Fibroblast of villous mesenchyme (primary cell): ENCODE measurements around the gene NR6A1. TPM values are rescaled to one million over a fixed set of nuclear protein-coding genes. Genes with fewer than 3 reads are reported as not detected.

Experiments
- DNase-seq: peaks from one replicate; pipeline ENCODE4 v3.0.0-alpha.2; 2010; ENCODE audit warnings: low read depth
- H3K4me3 ChIP-seq: 2 replicates; pipeline ENCODE4 v1.5.1; 2011; ENCODE audit warnings: low read depth, mild to moderate bottlenecking, low read length
- total RNA-seq: library from RNA; depleted of rRNA; stranded (reverse); fragments of >200 nt; gene quantifications from 2 replicates; pipeline ENCODE4 v1.2.3, GENCODE V29; 2012
- TF ChIP-seq, protein P1 (sequence below): IDR thresholded peaks from 2 replicates; pipeline ENCODE4 v1.5.1; 2012; ENCODE audit warnings: low read depth, mild to moderate bottlenecking, low read length; ENCODE audit not compliant: insufficient read depth

NR6A1 gene
- total RNA-seq, 1 donor: under 0.01 TPM

DNA sequence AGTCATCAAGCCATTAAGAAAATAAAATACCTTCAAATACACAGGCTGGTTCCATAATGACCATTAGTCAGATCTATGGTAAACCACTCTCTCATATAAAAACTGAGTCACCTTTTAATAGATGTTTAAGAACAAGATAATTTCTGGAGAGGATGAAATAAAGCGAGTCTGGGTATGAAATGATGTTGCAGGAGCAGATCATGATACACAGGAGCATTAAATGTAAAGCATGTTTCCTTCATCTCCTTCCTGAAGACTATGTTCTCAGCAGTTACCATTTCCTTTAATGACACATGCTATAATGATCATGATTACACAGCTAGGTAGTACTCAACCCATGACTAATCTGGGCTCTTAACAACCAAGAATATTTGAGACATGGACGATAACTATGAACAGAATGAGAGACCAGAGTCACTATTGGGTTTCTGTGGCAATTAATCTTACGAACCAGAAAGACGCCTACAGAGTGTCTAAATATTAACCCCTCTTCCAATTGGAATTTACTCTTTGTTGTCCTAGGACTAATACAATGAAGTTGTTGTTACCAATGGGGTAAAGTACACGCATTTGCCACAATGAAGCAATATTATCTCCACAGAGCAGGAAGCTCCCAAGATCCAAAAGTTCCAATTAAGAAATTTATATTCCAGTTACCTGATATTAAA lies 105.6 kb downstream of the NR6A1 start:
- peak; percentile 12 for DNase-seq
- H3K4me3 ChIP-seq: no peak overlapping the region
- TF ChIP-seq, protein P1, sequence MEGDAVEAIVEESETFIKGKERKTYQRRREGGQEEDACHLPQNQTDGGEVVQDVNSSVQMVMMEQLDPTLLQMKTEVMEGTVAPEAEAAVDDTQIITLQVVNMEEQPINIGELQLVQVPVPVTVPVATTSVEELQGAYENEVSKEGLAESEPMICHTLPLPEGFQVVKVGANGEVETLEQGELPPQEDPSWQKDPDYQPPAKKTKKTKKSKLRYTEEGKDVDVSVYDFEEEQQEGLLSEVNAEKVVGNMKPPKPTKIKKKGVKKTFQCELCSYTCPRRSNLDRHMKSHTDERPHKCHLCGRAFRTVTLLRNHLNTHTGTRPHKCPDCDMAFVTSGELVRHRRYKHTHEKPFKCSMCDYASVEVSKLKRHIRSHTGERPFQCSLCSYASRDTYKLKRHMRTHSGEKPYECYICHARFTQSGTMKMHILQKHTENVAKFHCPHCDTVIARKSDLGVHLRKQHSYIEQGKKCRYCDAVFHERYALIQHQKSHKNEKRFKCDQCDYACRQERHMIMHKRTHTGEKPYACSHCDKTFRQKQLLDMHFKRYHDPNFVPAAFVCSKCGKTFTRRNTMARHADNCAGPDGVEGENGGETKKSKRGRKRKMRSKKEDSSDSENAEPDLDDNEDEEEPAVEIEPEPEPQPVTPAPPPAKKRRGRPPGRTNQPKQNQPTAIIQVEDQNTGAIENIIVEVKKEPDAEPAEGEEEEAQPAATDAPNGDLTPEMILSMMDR: no peak

DNA sequence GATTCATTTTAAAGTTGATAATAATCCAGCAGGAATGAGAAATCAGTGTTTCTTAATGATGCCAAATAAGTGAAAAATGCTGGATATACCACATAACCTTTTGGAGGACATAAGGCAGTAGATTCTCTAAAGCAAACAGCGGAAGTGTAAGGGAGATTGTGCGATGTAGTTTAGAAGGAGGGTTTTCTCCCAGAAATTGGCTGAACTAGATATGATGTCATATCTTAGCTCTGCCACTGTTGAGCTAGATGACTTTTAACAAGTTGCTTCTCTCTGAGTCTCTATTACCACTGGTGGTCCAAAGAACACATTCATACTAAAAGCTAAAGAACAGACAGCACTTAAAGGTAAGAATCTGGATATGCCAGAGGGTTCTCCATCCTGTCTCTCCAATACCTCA lies 107.0 kb downstream of the NR6A1 start:
- no peak for DNase-seq
- no peak overlapping the region for H3K4me3 ChIP-seq
- TF ChIP-seq, protein P1: no peak

DNA sequence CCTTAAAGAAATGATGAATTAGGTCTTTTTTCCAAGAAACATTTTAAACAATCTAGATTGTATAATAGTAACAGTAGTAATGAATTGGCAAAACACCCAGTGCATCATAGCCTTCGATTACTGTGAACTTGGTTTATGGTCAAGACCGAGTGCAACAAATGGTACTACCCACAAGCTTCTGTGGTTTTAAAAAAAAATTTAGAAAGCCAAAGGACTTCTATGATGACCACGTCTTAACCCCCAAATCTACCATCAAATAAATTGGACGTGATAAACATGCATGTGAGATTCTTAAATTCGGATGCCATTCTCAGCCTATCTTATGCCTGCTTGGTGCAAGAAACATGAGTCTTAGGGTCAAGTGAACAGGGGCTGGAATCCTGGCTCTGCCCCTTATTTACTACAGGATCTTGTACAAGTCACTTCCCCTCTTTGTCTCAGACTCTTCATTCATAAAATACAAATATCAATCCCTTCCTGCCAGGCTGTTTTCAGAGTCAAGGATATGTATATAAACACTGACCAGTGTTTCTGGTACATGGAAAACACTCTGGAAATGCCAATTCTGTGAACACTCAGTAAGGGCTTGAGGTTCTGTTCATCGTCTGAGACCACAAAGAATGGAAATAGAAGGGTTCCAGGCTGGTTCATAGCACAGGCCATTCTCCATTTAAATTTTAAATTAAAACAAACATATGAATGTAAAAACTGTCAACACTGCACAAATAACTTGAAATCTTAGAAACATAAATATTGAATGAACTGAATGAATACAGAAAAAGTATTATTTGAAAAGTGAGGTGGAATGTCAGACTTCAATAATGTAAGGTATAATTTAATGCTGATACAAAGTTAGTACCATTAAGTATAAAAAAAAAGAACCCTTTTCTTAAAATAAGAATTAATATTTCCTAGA lies 107.8 kb downstream of the NR6A1 start:
- TF ChIP-seq, protein P1: no peak
- DNase-seq: no peak
- H3K4me3 ChIP-seq: no peak overlapping the region

DNA sequence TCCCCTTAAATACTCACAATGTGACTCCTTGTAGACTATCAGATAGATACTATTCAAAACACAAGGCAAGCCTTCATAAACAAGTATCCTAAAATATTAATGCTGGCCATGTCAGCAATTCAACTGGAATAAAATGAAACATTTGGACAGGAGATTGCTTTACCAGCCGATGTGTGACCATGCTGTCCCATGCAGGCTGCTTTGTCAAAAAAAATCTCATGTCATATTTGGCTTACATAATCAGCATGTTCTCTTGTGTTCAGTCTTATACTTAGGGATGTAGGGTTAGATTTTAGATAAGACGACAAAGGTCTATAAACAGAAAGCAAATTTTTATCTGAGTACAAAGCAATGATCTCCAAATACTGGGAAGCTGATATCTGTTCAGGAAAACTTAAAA lies 108.5 kb downstream of the NR6A1 start:
- DNase-seq: no peak
- TF ChIP-seq, protein P1: no peak
- H3K4me3 ChIP-seq: no peak overlapping the region

DNA sequence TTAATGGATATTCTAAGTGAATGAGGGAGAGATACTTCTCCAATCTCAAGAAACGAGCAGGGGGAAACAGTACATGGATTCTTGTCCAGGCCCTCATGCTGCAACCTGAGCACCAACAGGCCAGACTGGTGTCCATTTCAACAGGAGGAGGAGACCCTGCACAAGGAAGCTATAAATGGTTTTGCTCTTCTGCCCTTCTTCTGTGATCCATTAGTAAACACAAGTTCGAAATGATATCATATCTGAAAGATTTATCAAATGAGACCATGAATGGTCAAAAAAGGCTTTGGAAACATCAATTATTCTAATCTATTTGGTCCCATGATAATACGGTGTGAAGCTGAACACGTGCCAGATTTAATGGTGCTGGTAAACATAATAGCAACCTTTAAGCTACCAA lies 109.8 kb downstream of the NR6A1 start:
- DNase-seq: no peak
- no peak overlapping the region for H3K4me3 ChIP-seq
- TF ChIP-seq, protein P1: no peak

DNA sequence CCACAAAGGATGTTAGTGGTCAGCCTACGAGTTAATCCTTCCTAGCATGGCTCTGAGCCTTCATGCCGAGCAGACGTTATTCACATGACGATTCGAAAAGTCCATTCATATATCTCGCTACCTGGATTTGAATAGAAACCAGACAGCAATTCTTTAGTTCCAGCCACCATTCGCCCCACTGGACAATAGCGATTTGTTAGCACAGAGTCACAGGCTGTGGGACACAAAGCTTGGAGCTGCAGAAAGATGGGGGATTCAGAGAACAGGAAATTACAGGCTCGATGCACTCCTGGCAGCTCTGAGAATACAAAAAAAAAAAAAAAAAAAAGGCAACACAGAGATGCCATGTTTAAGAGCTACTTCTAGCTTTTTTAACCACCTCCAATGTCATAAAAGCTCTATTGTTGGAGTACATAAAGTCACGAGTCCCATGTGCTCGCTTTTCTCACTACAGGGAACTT lies 110.7 kb downstream of the NR6A1 start:
- TF ChIP-seq, protein P1: no peak
- peak; percentile 70 for DNase-seq
- H3K4me3 ChIP-seq: peak overlapping the region; percentile 68
